Measurements from ENCODE around the gene TUBA1B.

GRCh38 chr12:49133590-49133989 is 2.4 kb upstream of the TUBA1B start:
- TF ChIP-seq CTCF (IDR thresholded peaks at IDR 0.05) (no peak), POLR2AphosphoS5 (IDR thresholded peaks at IDR 0.05) (no peak)
